H1 (cell line): ENCODE data around the gene DHRS1. TPM values are rescaled to one million over a fixed set of nuclear protein-coding genes. Genes with fewer than 3 reads are reported as not detected.
A peak's percentile ranks its signal among the peaks of the same experiment; 100 is the strongest.

ENCODE experiments used
- CTCF ChIA-PET: fragments of 300-600 bp; sonication (Branson Sonifier 250); formaldehyde crosslinking; loops from one replicate; lab custom pipeline; 2021; ENCODE audit not compliant: partially characterized antibody; lab: Charles Lee
- POLR2A ChIA-PET: fragments of 300-600 bp; sonication (Branson Sonifier 250); formaldehyde crosslinking; loops from one replicate; lab custom pipeline; 2021; ENCODE audit warnings: inconsistent platforms; ENCODE audit not compliant: partially characterized antibody; lab: Charles Lee
- DNase-seq, 2 experiments: peaks; one replicate each; pipeline versions ENCODE4 v3.0.0 to v3.0.0-alpha.2; 2010 to 2022; ENCODE audit warnings: low spot score in 2 of 2, low read depth in 1 of 2, mixed read lengths in 1 of 2
- FAIRE-seq: peaks from 2 replicates; lab custom pipeline; 2011; peaks lifted over from hg19 to GRCh38; lab: Jason Lieb, UNC
- H2AFZ ChIP-seq: 2 replicates; pipeline ENCODE4 v1.8.1; 2012; ENCODE audit warnings: low read length, inconsistent platforms
- H2AK5ac ChIP-seq: 2 replicates; pipeline ENCODE4 v1.6.1; 2013; ENCODE audit warnings: low read depth, low read length
- H2BK120ac ChIP-seq: replicated peaks from 2 replicates; pipeline ENCODE3; 2013; ENCODE audit warnings: low read depth, low read length, inconsistent platforms
- H2BK12ac ChIP-seq: 2 replicates; pipeline ENCODE4 v1.6.1; 2013; ENCODE audit warnings: low read depth, low read length
- H2BK15ac ChIP-seq: 2 replicates; pipeline ENCODE4 v1.6.1; 2013; ENCODE audit warnings: low read length
- H2BK20ac ChIP-seq: 2 replicates; pipeline ENCODE4 v1.6.1; 2013; ENCODE audit warnings: low read length
- H2BK5ac ChIP-seq: 2 replicates; pipeline ENCODE4 v1.6.1; 2013; ENCODE audit warnings: low read depth, low read length
- H3K14ac ChIP-seq: 2 replicates; pipeline ENCODE4 v1.6.1; 2013; ENCODE audit warnings: inconsistent platforms; ENCODE audit not compliant: insufficient read length
- H3K18ac ChIP-seq: 2 replicates; pipeline ENCODE4 v1.6.1; 2013; ENCODE audit warnings: low read length; ENCODE audit errors: extremely low read depth
- H3K23ac ChIP-seq: 2 replicates; pipeline ENCODE4 v1.6.1; 2013; ENCODE audit warnings: inconsistent platforms; ENCODE audit not compliant: insufficient read length
- H3K23me2 ChIP-seq: 2 replicates; pipeline ENCODE4 v1.6.1; 2013; ENCODE audit warnings: low read depth, low read length
- H3K27ac ChIP-seq: 2 replicates; pipeline ENCODE4 v1.6.1; 2011; ENCODE audit warnings: low read depth, low read length, inconsistent platforms
- H3K27me3 ChIP-seq, 4 experiments: replicated peaks in 1 of 4; 1 replicate in 1 of 4; 2 replicates in 3 of 4; pipeline versions ENCODE4 v1.6.1 to v1.8.1; 2011 to 2013; ENCODE audit warnings: low read length in 3 of 4, mild to moderate bottlenecking in 3 of 4, inconsistent platforms in 2 of 4, mixed read lengths in 2 of 4, moderate library complexity in 1 of 4; ENCODE audit not compliant: control insufficient read depth in 3 of 4, insufficient read depth in 3 of 4; ENCODE audit errors: extremely low read depth in 1 of 4
- H3K36me3 ChIP-seq, 4 experiments: 2 replicates each; pipeline versions ENCODE4 v1.6.1 to v1.8.1; 2011 to 2013; ENCODE audit warnings: mild to moderate bottlenecking in 4 of 4, low read length in 3 of 4, moderate library complexity in 2 of 4, control low read depth in 1 of 4, inconsistent platforms in 1 of 4; ENCODE audit not compliant: insufficient read depth in 4 of 4, control insufficient read depth in 2 of 4
- H3K4ac ChIP-seq: replicated peaks from 2 replicates; pipeline ENCODE3; 2013; ENCODE audit warnings: low read length, low read depth, mixed read lengths, inconsistent platforms; ENCODE audit not compliant: insufficient read length
- H3K4me1 ChIP-seq, 4 experiments: replicated peaks in 1 of 4; 1 replicate in 1 of 4; 2 replicates in 3 of 4; pipeline versions ENCODE4 v1.6.1 to v1.8.1; 2011 to 2013; ENCODE audit warnings: low read length in 3 of 4, inconsistent platforms in 2 of 4, mixed read lengths in 1 of 4; ENCODE audit not compliant: insufficient read depth in 4 of 4, control insufficient read depth in 3 of 4
- H3K4me2 ChIP-seq, 2 experiments: 2 replicates each; pipeline versions ENCODE4 v1.6.1 to v1.8.1; 2011 to 2013; ENCODE audit warnings: low read depth in 2 of 2, low read length in 2 of 2, control low read depth in 1 of 2, inconsistent platforms in 1 of 2, mild to moderate bottlenecking in 1 of 2; ENCODE audit not compliant: insufficient read depth in 1 of 2
- H3K4me3 ChIP-seq, 4 experiments: fragments of 200-600, 300-600 bp in 1 of 4; sonication (generic), shearing (Covaris generic), sonication (Bioruptor Twin) in 1 of 4; 2 replicates each; pipeline versions ENCODE4 v1.5.1 to v1.8.1; 2011 to 2016; ENCODE audit warnings: low read length in 4 of 4, low read depth in 3 of 4, control low read depth in 2 of 4, inconsistent platforms in 2 of 4, mild to moderate bottlenecking in 2 of 4, mixed read lengths in 1 of 4, moderate library complexity in 1 of 4; ENCODE audit not compliant: insufficient read depth in 2 of 4; ENCODE audit errors: extremely low read depth in 1 of 4
- H3K56ac ChIP-seq: replicated peaks from 2 replicates; pipeline ENCODE3; 2013; ENCODE audit warnings: low read depth, mild to moderate bottlenecking, mixed read lengths, low read length, inconsistent platforms; ENCODE audit not compliant: insufficient read length
- H3K79me1 ChIP-seq: 2 replicates; pipeline ENCODE4 v1.6.1; 2013; ENCODE audit warnings: low read depth, low read length, control low read depth
- H3K79me2 ChIP-seq, 2 experiments: 2 replicates each; pipeline versions ENCODE4 v1.6.1 to v1.8.1; 2012 to 2013; ENCODE audit warnings: low read length in 2 of 2, mild to moderate bottlenecking in 2 of 2, inconsistent platforms in 1 of 2; ENCODE audit not compliant: insufficient read depth in 2 of 2, control insufficient read depth in 1 of 2
- H3K9ac ChIP-seq, 4 experiments: replicated peaks in 1 of 4; 1 replicate in 1 of 4; 2 replicates in 3 of 4; pipeline versions ENCODE4 v1.6.1 to v1.8.1; 2011 to 2013; ENCODE audit warnings: low read depth in 3 of 4, low read length in 3 of 4, control low read depth in 2 of 4, mild to moderate bottlenecking in 2 of 4, moderate library complexity in 2 of 4, inconsistent platforms in 1 of 4; ENCODE audit errors: extremely low read depth in 1 of 4
- H3K9me3 ChIP-seq, 2 experiments: 2 replicates each; pipeline versions ENCODE4 v1.6.1 to v1.8.1; 2012 to 2013; ENCODE audit warnings: mild to moderate bottlenecking in 2 of 2, moderate library complexity in 2 of 2, control low read depth in 1 of 2, inconsistent platforms in 1 of 2, low read depth in 1 of 2, low read length in 1 of 2, mixed read lengths in 1 of 2; ENCODE audit not compliant: insufficient read depth in 2 of 2
- H4K20me1 ChIP-seq, 2 experiments: replicated peaks in 1 of 2; 2 replicates each; pipeline versions ENCODE3 to v1.8.1; 2011 to 2013; ENCODE audit warnings: inconsistent platforms in 2 of 2, low read length in 2 of 2, mild to moderate bottlenecking in 1 of 2; ENCODE audit not compliant: insufficient read depth in 2 of 2, control insufficient read depth in 1 of 2
- H4K5ac ChIP-seq: 2 replicates; pipeline ENCODE4 v1.6.1; 2013; ENCODE audit warnings: low read length, low read depth, mixed read lengths, inconsistent platforms; ENCODE audit not compliant: insufficient read length
- H4K8ac ChIP-seq: 2 replicates; pipeline ENCODE4 v1.8.0; 2013; ENCODE audit warnings: mild to moderate bottlenecking, moderate library complexity, low read length, inconsistent platforms; ENCODE audit not compliant: insufficient read depth; ENCODE audit errors: extremely low read depth
- H4K91ac ChIP-seq: replicated peaks from 2 replicates; pipeline ENCODE3; 2013; ENCODE audit warnings: low read length, mixed read lengths, inconsistent platforms; ENCODE audit not compliant: insufficient read length
- CEBPB ChIP-seq: IDR thresholded peaks from 2 replicates; pipeline ENCODE4 v1.6.1; 2012; ENCODE audit warnings: low read depth, low read length
- EGR1 ChIP-seq: IDR thresholded peaks from 2 replicates; pipeline ENCODE4 v1.6.1; 2011; ENCODE audit warnings: low read depth, low read length, borderline replicate concordance
- YY1 ChIP-seq: IDR thresholded peaks from 2 replicates; pipeline ENCODE4 v1.6.1; 2011; ENCODE audit warnings: low read depth, mild to moderate bottlenecking, low read length
- whole genome bisulfite sequencing, 2 experiments: shearing (Covaris generic) in 1 of 2; methylation state at CpG; one replicate each; pipeline versions ENCODE4 v1.1.6 to v1.1.7; 2013 to 2015; ENCODE audit warnings: low lambda C conversion rate in 2 of 2, mixed read lengths in 2 of 2, inconsistent platforms in 1 of 2, low coverage in 1 of 2, missing lambda C conversion rate in 1 of 2; ENCODE audit not compliant: insufficient replicate concordance in 2 of 2, insufficient coverage in 1 of 2, insufficient read length in 1 of 2; ENCODE audit errors: extremely low coverage in 1 of 2, missing lambda C conversion rate in 1 of 2; 5-methylcytosine and 5-hydroxymethylcytosine counted together
- polyA plus RNA-seq, 7 experiments: library from polyadenylated mRNA; depleted of rRNA in 3 of 7; stranded (reverse) in 5 of 7; unstranded in 2 of 7; fragments of >200 nt in 5 of 7; fragments of 200-250 nt in 2 of 7; gene quantifications; 1 replicate in 5 of 7; 2 replicates in 1 of 7; 4 replicates in 1 of 7; pipeline versions ENCODE4 v1.2.1 to v1.2.3, GENCODE V29; 2011 to 2013; ENCODE audit warnings: missing spikeins in 2 of 7, mixed read lengths in 2 of 7
- total RNA-seq: library from RNA; stranded (reverse); fragmentation: NEBNext Ultra II Directional; extraction: Animal tissue kit (Norgen Biotek cat#: 25700); gene quantifications from 2 replicates; pipeline ENCODE4 v1.2.1, GENCODE V29; 2021

Gene DHRS1
- total and polyA plus RNA-seq, 2 of the 8 experiments (the other 6 are each of a cell fraction or from before 2014, with no cell fraction given): 8.8 to 31.7 TPM

DNA sequence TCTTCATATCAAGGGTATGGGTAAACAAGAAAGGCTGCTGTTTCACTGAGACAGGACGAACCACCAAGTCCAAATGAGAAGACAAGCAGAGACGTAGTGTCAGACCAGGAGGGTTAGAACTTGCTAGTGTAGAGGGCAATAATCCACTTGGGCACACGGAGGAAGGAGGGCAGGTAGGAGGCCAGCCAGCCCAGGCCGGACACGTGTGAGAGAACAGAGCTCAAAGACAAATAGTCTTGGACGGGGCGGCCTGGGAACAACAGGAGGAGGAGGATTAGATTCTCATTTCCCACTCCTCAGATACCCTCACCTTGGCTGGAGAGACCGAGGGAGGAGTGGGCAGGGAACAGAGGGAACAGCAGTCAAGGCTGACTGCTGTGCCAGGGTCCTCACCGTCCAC lies 8.8 kb downstream of the DHRS1 start:
- Histone ChIP-seq H4K5ac (no peak overlapping the region), H3K14ac (no peak overlapping the region), H3K36me3 (peaks cover under 1 to 10% (median 5%) of the 10 kb centered on the region in 4 experiments; a peak in 4 of 8 replicates), H3K4me1 (no peaks in the 10 kb centered on the region), H3K56ac (no peak overlapping the region), H3K18ac (no peak overlapping the region), H3K27ac (no peak overlapping the region), H2AK5ac (no peak overlapping the region), H3K4me3 (no peak overlapping the region), H3K23me2 (no peaks in the 10 kb centered on the region), H4K8ac (peak overlapping the region; percentile 15; the same call in 1 of the 2 replicates), H3K4me2 (no peak overlapping the region), H2BK12ac (no peak overlapping the region), H3K9me3 (no peaks in the 10 kb centered on the region), H2BK120ac (no peak overlapping the region), H3K23ac (no peak overlapping the region), H3K27me3 (no peaks in the 10 kb centered on the region), H2BK5ac (no peak overlapping the region), H3K9ac (no peak overlapping the region), H3K79me2 (no peaks in the 10 kb centered on the region), H2BK20ac (no peak overlapping the region), H2AFZ (no peak overlapping the region), H4K91ac (no peak overlapping the region), H4K20me1 (peaks cover 2 to 4% of the 10 kb centered on the region in 2 experiments), H3K4ac (no peak overlapping the region), H2BK15ac (no peak overlapping the region), H3K79me1 (no peaks in the 10 kb centered on the region)
- ChIA-PET POLR2A (interaction anchor here (1.1 to 2.0 kb wide), 4 partner anchors 9 to 19 kb away, joined by 4 to 9 read pairs (median 6); partner anchors contain the start of genes CIDEB, DHRS1, NOP9 and RABGGTA), CTCF (interaction anchor here (1.0 to 5.5 kb wide), 8 partner anchors 9 to 130 kb away, joined by 3 to 51 read pairs (median 20); partner anchors contain the start of genes CIDEB, IRF9, RABGGTA and TINF2)
- no peak for FAIRE-seq
- no peak for DNase-seq
- WGBS, 2 experiments: 91% methylated on average over 9 of the region's 9 CpGs; no CpG with 5 or more reads in 1 of the 2 experiments
- TF ChIP-seq CEBPB (no peak), EGR1 (no peak), YY1 (no peak)
